ENCODE measurements around the gene BCL7C. TPM values are rescaled to one million over a fixed set of nuclear protein-coding genes. Genes with fewer than 3 reads are reported as not detected.
"Not testable (repeated sequence)": the region's sequence is repeated elsewhere in the genome, so short reads cannot be mapped to it uniquely, and the experiment has no call there.

Gene BCL7C
- total RNA-seq, 1 donor from 2014 or later: 30.5 TPM

DNA sequence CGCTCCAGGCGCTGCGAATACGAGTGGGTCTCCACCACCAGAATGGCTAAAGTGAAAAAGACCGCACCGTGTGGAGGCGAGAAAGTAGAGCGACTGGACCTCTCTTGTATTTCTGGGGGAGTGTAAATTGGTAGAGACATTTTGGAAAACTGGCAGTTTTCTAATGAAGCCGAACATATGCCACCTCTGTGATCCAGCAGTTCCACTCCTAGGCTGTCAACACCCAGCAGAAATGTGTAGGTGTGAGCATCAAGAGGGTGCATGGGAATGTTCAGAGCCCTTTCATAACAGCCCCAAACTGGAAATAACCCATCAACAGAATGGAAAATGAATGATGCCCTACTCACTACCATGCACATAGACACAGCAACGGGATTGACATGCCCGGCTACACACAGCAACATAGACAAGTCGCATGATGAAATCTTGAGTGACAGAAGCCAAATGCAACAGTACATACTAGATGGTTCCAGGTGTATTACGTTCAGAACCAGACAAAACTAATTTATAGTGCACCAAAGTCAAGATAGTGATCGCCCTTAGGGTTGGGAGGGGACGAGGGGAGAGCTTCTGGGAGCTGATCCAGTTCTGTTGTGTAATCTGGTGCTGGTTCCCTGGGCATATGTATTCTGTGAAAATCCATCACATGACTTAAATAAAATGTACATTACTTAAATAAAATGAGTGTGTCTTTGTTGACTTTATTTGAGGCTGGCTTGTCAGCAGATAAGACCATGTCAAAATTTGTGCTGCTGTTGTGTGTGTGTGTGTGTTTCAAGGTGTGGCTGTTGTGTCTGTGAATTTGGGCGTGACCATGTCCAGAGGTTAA, 877 bp upstream of the BCL7C start:
- peak; percentile 8 for ATAC-seq

DNA sequence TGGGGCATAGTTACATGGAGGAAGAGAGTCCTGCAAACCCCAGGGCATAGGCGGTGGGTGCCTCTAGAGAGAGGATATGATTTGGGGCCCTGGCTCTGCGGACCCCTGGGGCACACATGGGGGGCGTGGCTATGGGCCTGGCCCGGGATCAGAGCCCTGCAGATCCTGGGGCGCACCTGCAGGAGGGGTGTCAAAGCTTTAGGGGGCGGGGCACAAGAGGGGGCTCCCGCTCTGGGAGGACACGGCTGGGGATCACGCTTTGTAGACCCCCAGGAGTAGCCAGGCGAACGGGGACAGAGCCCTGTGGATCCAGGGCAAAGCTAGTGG, 497 bp downstream of the BCL7C start:
- peak; percentile 0 for ATAC-seq

- no peak for ATAC-seq
These were observed 1.0 kb downstream of the BCL7C start for GRCh38 chr16:30892670-30893416.

DNA sequence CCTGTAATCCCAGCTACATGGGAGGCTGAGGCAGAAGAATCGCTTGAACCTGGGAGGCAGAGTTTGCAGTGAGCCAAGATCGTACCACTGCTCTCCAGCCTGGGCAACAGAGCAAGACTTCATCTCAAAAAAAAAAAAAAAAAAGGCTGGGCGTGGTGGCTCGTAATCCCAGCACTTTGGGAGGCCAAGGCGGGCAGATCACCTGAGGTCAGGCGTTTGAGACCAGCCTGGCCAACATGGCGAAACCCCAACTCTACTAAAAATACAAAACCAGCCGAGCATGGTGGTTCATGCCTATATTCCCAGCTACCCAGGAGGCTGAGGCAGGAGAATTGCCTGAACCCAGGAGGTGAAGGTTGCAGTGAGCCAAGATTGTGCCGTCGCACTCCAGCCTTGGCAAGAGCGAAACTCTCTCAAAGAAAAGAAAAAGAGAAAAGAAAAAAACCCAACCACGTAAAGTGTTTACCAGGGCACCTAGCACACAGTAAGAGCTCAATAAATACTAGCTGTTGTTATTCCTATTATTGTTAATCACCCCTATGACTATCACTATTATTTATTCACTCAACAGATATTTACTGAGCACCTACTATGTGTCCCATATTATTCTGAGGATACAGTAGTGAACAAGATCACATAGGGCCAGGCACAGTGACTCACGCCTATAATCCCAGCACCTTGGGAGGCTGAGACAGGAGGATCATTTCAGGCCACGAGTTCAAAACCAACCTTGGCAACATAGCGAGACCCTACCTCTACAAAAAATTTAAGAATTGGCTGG, 2.6 kb downstream of the BCL7C start:
- not testable (repeated sequence) for ATAC-seq

GRCh38 chr16:30889721-30890120, 4.2 kb downstream of the BCL7C start:
- ATAC-seq: no peak

GRCh38 chr16:30888856-30889499, 4.9 kb downstream of the BCL7C start:
- no peak for ATAC-seq

DNA sequence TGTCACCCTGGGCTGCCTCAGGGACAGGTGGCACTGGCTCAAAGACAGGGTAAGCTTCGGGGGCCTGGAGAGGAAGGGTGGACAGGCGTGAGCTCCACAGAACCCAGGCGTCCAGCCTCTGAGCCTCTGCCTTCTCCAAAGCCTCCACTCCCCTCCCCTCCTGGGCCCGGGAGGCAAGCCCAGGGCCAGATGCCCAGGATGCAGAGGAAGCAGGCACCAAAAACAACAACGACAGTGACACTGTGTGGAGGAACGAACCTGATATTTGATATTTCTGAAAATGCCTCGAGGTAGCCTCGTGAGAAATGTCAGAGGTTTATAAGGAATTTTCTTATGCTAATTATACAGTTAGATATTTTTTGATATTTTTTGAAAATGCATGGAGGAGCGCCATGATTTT, 6.0 kb downstream of the BCL7C start:
- ATAC-seq: no peak

DNA sequence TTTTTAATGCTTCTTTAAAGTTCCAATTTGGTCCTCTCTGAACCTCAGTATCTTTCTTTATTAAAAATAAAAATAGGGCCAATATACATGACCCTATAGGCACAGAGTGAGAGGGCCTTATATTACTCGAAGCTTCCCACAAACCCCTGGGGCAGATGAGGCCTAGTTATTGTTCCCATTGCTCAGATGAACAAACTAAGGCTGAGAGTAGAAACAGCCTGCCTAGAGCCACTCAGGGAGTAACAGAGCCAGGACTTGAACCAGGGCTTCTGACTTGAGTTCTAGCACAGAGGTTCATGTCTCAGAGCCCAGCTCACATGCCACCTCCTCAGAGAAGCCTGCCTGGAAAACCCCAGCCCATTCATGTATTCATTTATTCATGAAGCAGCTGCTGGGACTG, 7.7 kb downstream of the BCL7C start:
- ATAC-seq: no peak

DNA sequence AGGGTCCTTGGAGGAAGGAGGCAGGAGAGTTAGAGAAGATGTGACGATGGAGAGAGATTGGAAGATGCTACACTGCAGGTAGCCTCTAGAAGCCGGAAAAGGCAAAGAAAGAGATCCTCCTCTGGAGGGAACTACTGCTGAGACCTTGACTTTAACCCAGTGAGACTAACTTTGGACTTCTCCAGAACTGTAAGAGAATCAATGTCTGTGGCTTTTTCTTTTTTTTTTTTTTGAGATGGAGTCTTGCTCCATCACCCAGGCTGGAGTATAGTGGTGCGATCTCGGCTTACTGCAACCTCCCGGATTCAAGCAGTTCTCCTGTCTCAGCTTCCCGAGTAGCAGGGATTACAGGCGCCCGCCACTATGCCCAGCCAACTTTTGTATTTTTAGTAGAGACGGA, 8.7 kb downstream of the BCL7C start:
- ATAC-seq: no peak

DNA sequence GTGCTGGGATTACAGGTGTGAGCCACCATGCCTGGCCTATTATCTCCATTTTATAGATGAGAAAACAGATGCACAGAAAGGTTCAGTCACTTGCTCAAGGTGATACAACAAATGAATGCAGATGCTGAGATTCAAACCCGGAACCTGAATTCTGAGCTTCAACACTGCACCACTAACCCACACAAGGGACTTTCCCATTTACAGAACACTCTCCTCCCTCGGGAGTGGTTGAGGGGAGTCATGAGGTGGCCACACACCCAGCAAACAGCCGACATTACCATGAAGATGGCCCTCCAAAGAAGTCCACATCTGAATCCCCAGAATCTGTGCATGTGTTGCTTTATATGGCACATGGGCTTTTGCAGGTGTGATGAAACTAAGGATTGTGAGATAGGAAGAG, 9.1 kb downstream of the BCL7C start:
- ATAC-seq: no peak

- ATAC-seq: no peak
These were observed 11.2 kb downstream of the BCL7C start for GRCh38 chr16:30882429-30883310.

DNA sequence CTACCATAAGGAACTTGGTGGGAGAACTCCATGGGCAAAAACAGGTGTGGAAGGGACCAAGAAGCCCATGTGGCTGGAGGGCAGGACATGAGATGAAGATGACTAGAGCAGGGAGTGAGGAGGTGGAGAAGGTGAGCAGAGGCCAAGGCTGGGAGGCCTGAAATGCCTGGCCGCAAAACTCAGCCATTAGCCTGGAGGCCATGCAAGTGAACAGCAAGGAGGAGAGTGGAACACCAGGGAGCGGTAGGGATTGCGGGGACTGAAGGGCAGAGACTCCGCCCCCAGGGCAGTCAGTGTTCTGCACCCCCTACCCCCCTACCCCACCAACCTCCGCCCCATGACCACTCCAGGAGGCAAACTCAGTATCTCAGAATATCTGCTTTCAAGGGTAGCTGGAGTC, 17.0 kb downstream of the BCL7C start:
- no peak for ATAC-seq

- peak; percentile 6 for ATAC-seq
These were observed 17.7 kb downstream of the BCL7C start for GRCh38 chr16:30875871-30876801.

GRCh38 chr16:30874821-30875717, 18.8 kb downstream of the BCL7C start:
- peak; percentile 98 for ATAC-seq

DNA sequence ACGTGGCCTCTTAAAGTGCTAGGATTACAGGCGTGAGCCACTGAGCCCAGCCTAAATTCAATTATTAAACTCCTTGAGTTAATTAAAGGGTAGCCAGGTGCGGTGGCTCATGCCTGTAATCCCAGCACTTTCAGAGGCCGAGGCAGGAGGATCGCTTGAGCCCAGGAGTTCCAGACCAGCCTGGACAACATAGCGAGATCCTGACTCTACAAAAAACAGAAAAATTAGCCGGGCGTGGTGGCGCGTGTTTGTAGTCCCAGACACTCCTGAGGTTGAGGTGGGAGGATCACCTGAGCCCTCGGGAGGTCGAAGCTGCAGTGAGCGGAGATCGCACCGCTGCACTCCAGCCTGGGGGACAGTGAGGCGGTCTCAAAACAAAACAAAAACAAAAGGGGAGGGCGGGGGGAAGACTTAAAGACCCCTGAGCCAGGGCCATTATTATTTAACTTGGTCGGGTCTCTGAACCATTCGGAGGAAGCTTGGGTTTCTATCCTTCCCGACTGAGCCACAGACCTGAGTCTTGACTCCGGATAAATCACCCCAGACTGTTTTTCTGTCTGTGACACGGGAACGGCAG, 19.5 kb downstream of the BCL7C start:
- no peak for ATAC-seq

DNA sequence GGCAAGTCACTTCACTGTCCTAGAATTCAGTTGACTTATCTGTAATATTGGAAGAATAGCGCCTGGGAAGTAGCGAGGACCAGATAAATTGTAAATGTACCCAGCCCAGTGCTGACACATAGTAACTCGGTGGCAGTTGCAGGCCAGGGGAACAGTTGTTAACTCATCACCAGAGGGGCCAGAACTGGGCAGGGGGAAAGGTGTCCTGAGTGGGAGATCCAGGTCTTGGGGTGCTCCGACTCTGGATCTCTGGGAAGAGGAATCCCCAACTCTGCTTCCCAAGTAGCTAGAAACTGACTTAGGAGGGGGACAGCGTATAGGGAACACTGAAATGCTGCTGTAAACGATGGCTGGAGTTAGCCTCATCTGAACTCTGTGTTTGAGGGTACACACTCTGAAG, 23.0 kb downstream of the BCL7C start:
- ATAC-seq: no peak

GRCh38 chr16:30867747-30868146, 26.1 kb downstream of the BCL7C start:
- no peak for ATAC-seq

DNA sequence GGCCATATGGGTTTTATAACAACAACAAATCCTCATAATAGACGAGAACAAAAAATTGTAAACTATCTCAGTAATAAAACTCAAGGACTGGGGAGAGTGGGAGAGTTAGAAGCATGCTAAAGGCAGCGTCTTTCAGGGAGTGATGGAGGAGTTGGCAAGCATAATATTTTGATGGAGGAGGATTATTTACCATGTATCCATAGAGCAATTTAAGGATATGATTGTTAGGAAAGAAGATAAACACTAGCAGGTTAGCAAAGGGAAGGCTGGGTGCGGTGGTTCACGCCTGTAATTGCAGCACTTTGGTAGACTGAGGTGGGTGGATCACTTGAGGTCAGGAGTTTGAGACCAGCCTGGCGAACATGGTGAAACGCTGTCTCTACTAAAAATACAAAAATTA, 27.8 kb downstream of the BCL7C start:
- no peak for ATAC-seq

- ATAC-seq: not testable (repeated sequence)
These were observed 30.7 kb downstream of the BCL7C start for GRCh38 chr16:30863178-30863577.
